Epithelial cell of proximal tubule (primary cell): Measurements from ENCODE around the gene KRT3. TPM values are rescaled to one million over a fixed set of nuclear protein-coding genes. Genes with fewer than 3 reads are reported as not detected.

Source experiments
- DNase-seq: peaks from one replicate; pipeline ENCODE4 v3.0.0-alpha.2; 2011; ENCODE audit warnings: low read depth
- H3K4me3 ChIP-seq: 2 replicates; pipeline ENCODE4 v1.5.1; 2011; ENCODE audit warnings: low read depth, mild to moderate bottlenecking, low read length
- total RNA-seq: library from RNA; depleted of rRNA; stranded (reverse); fragments of >200 nt; gene quantifications from 2 replicates; pipeline ENCODE4 v1.2.3, GENCODE V29; 2015
- TF ChIP-seq, protein P1 (sequence below): conservative IDR thresholded peaks from 2 replicates; pipeline ENCODE4 v1.5.1; 2012; ENCODE audit warnings: low read depth, mild to moderate bottlenecking, low read length

KRT3 gene
- total RNA-seq, 1 donor from 2014 or later: 0.06 TPM

DNA sequence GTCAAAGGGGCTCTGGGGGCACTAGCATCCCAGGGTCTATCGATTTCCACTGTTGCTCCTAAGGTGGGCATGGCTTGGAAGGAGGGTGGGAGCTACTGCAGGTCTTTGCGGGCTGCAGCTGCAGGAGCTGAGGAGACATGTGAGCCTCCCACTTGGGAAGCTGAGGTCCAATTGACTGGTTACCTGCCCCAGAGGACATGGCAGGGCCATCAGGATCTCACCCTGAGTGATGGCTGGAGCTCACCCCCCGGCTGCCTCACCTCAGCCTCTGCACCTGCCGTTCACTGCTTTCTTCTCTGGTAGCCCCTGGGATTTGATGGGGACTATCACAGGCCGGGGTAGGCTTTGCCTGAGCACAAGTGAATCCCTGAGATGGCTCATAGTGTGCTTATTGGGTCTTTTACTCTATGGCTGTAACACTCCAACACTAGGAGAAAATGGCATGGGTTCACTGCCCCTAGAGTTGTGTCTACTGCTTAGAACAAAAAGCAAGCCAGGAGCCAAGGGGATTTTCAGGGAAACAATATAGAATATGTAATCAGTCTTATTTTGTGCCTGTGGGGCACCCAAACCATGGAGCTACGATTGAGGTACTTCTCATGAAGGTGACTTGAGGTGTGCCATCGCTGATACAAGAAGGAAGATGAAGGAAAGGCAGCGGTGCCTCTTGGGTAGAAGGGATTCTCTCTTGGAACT lies 21.2 kb upstream of the KRT3 start:
- TF ChIP-seq, protein P1, sequence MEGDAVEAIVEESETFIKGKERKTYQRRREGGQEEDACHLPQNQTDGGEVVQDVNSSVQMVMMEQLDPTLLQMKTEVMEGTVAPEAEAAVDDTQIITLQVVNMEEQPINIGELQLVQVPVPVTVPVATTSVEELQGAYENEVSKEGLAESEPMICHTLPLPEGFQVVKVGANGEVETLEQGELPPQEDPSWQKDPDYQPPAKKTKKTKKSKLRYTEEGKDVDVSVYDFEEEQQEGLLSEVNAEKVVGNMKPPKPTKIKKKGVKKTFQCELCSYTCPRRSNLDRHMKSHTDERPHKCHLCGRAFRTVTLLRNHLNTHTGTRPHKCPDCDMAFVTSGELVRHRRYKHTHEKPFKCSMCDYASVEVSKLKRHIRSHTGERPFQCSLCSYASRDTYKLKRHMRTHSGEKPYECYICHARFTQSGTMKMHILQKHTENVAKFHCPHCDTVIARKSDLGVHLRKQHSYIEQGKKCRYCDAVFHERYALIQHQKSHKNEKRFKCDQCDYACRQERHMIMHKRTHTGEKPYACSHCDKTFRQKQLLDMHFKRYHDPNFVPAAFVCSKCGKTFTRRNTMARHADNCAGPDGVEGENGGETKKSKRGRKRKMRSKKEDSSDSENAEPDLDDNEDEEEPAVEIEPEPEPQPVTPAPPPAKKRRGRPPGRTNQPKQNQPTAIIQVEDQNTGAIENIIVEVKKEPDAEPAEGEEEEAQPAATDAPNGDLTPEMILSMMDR: no peak
- no peak for DNase-seq
- H3K4me3 ChIP-seq: no peak overlapping the region

DNA sequence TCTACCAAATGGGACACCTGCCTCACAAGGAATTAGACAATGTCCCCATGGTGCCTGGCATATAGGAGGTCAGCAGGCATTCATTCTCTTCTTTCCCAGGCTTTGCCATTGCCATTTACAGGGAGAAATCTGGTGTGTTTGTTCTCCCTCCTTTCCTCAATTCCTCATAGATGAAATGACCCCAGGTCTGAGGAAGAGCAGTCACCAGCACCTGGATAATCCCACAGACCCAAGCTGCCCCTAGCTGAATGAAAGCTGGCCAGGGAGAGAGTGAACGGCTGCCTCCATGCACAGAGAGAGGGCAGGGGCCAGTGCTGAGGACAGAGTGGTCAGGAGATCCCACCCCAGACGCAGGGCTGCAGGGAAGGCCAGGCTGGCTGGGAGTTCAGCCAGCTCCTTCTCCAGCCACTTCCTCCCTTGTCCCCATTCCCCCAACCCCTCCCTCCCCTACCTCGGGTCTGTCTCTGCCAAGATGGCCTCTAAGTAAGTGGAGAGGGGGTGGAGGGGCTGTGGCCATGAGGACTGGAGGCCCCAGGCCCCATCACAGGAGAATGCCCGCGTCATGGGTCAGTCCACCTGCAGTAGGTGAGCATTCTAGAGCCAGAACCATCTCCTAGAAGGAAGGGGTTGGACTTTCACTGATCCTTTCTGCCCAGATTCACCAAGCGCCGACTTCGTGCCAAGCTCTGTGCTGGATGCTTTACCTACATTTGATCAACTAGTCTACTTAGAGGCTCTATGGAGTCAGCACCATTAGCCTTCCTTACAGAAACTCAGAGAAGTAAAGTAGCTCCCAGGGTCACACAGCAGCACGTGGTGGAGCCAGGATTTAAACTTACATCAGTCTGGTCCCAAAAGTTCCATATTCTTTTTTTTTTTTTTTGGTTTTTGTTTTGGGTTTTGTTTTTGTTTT lies 20.0 kb upstream of the KRT3 start:
- TF ChIP-seq, protein P1: no peak
- no peak overlapping the region for H3K4me3 ChIP-seq
- no peak for DNase-seq

DNA sequence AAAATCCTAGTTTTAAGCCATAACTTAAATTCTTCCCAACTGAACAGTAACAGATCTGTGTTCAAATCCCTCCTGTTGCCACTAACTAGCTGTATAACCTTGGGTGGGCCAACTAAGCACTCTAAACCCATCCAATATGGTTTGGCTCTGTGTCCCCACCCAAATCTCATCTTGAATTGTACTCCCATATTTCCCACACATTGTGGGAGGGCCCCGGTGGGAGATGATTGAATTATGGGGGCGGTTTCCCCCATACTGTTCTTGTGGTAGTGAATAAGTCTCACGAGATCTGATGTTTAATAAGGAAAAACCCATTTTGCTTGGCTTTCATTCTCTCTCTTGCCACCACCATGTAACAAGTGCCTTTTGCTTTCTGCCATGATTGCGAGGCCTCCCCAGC lies 19.2 kb upstream of the KRT3 start:
- H3K4me3 ChIP-seq: no peak overlapping the region
- TF ChIP-seq, protein P1: no peak
- no peak for DNase-seq

GRCh38 chr12:52814710-52815155 lies 18.8 kb upstream of the KRT3 start:
- no peak overlapping the region for H3K4me3 ChIP-seq
- DNase-seq: no peak
- TF ChIP-seq, protein P1: no peak

DNA sequence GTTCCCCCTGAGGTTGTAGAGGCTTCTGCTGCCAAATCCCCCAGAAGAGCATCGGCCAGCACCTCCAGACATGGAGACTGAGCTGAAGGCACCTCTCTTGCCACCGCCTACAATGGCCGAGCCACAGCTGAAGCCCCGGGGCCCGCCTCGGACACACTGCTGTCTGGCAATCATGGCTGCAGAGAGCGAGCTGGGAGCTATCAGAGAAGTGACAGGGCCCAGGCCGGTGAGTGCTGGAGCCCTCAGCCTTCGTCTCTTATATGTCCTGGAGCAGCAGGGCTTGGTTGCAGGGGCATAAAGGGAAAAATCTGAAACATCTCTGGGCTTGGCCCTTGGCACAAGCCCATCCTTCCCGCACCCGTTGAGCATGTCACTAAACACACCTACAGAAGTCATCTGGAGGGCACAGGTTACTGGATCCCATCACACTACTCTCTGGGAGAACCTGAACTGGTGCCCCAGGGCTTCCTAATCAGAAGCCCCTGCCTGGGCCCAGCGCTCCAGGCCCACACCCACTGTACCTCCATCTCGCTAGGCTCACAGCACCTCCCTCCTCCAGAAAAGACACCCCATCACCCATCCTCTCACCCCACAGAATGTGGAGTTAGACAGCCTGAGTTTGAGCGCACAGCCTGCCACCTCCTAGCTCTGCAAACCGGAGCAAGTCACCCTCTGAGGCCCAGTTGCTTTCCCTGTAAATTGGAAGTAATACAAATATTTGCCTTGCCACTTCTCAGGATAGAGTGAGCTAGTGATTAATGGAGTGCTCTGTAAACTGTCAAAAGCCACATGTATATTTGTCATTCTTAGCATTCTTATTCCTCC lies 18.2 kb upstream of the KRT3 start, which contains the start of gene KRT4:
TSS of gene KRT4 (minus strand) at position 232 of the 825 bp plus-strand sequence. CDS start at position 174, 58 bp downstream.
- no peak within 1 kb of the TSS for H3K4me3 ChIP-seq
- no peak for DNase-seq
- TF ChIP-seq, protein P1: no peak

DNA sequence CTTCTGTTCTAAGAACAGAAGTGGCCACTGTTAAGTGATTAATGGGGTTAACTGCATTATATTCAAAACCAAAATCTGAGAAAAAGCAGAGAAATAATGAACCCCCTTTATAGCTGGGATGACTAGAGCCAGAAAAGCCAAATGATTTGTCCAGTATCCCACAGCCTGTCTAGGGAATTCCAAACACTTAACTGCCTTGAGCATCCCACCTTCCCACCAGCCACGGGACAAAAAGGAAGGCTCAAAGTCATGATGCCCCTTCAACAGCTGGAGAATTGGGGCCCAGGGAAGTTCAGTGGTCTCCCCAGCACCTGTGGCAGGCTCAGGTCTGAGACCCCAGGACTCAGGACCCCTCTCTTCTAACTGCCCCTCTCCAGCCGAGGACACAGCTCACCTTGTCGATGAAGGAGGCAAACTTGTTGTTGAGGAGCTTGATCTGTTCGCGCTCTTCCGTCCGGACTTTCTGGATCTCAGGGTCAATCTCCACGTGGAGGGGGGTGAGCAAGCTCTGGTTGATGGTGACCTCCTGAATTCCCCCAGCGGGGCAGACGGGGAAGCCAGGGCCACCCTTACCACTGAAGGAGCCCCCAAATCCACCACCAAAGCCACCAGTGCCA lies 17.4 kb upstream of the KRT3 start:
- DNase-seq: no peak
- TF ChIP-seq, protein P1: no peak
- H3K4me3 ChIP-seq: no peak overlapping the region
